GM18519 (cell line): ENCODE results near the gene TMED6.
"Not testable (repeated sequence)": the region's sequence is repeated elsewhere in the genome, so short reads cannot be mapped to it uniquely, and the experiment has no call there.

Experiments
- ATAC-seq: cut with Tn5 transposase; IDR thresholded peaks from one replicate; pipeline ENCODE4 v1.9.1; 2021; ENCODE audit warnings: mild to moderate bottlenecking, moderate library complexity; ENCODE audit not compliant: unreplicated experiment, low FRiP score

The TMED6 gene

GRCh38 chr16:69307091-69307490, 44.5 kb downstream of the TMED6 start:
- no peak for ATAC-seq

DNA sequence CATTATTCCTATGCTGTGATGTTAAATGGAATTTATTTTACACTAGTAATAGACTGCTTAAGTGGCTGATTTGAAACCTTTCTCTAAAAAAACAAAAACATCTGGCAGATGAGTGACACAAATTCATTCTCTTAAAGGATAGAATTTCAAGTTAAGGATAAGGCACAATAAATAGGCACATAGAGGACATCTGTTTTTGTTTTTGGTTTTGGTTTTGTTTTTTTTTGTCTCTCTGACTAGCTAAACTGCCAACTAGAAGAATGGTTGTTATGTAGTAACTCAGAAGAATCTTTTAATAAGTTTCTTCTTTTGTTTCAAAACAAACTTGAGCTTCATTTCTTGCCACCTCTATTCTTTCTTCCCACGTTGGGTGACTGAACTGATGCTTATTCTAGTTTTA, 45.6 kb downstream of the TMED6 start:
- ATAC-seq: no peak

DNA sequence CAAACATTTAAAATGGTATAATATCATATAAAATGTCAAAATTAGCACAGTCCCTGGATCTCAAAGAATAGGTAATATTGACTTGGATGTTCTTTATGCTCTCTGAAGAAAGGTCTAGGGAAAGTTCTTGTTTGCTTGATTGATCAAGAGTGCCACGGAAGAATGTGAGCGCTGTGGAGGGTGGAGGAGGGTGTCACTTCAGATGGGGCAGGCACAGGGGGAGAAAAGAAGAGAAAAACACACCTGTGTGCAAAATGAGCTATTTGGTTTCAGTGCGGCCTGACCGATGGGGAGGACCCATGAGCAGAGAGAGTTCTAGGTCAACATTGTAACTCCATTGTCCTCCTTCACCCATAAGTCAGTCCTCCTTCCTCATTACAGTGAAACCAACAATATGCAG, 49.3 kb downstream of the TMED6 start:
- ATAC-seq: no peak

- ATAC-seq: no peak
Observed at GRCh38 chr16:69301861-69302260, 49.7 kb downstream of the TMED6 start.

- ATAC-seq: no peak
Observed at GRCh38 chr16:69301187-69301586, 50.4 kb downstream of the TMED6 start.

DNA sequence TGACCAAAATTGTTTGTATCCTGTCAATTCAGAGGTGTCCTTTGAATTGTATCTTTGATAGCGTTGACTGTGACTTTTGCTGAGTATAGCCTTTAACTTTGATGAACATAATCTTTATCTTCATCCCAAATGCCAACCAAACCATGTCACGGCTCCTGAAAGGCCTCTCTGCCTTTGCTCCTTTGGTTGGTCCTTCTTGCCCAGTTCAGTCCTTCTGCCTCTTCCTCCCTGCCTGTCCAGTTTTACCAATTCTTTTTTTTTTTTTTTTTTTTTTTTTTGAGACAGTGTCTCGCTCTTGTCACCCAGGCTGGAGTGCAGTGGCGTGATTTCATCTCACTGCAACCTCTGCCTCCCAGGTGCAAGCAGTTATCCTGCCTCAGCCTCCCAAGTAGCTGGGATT, 53.3 kb downstream of the TMED6 start:
- no peak for ATAC-seq

- not testable (repeated sequence) for ATAC-seq
Observed at GRCh38 chr16:69296771-69297170, 54.8 kb downstream of the TMED6 start.

- ATAC-seq: no peak
Observed at GRCh38 chr16:69294051-69294450, 57.5 kb downstream of the TMED6 start.

DNA sequence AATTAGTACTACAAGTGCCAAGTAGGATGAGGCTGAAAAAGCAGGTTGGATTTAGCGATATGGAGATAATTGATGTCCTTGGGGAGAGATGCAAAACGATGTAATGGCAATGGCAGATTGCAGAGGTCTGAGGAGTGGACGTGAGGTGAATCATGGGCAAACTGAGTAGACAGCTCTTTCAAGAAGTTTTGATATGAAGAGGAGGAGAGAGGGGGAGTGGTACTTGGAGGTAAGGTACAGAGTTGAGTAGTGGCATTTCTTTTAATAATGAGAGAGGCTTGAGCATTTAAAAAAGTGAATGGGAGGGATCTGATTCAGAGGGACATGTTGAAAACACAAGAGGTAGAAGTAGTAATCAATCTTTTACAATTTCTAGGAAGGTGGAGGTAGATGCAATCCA, 58.2 kb downstream of the TMED6 start:
- ATAC-seq: no peak
